DOHH2 (cell line): ENCODE data around the gene TMPRSS13.

Source experiments
- H3F3A ChIP-seq: fragments of 200-600 bp; sonication (generic), shearing (Covaris generic); 2 replicates; pipeline ENCODE4 v1.6.0; 2016; ENCODE audit warnings: antibody characterized with exemption, mild to moderate bottlenecking; ENCODE audit not compliant: control insufficient read depth, insufficient read depth
- H3K27ac ChIP-seq: fragments of 200-600 bp; sonication (generic); 2 replicates; pipeline ENCODE4 v1.5.1; 2014; ENCODE audit warnings: low read depth, mild to moderate bottlenecking, low read length, moderate library complexity
- H3K27me3 ChIP-seq: fragments of 200-600 bp; sonication (generic); 2 replicates; pipeline ENCODE4 v1.6.1; 2014; ENCODE audit warnings: mild to moderate bottlenecking, low read length, mixed read lengths; ENCODE audit not compliant: control insufficient read depth
- H3K36me3 ChIP-seq: fragments of 200-600 bp; sonication (generic); 2 replicates; pipeline ENCODE4 v1.6.1; 2014; ENCODE audit warnings: mild to moderate bottlenecking, low read length, moderate library complexity, mixed read lengths; ENCODE audit not compliant: control insufficient read depth
- H3K4me1 ChIP-seq: fragments of 200-600 bp; sonication (generic); 2 replicates; pipeline ENCODE4 v1.6.1; 2014; ENCODE audit warnings: mild to moderate bottlenecking, low read length, mixed read lengths; ENCODE audit not compliant: control insufficient read depth
- H3K4me2 ChIP-seq: fragments of 200-600 bp; sonication (generic); 2 replicates; pipeline ENCODE4 v1.6.0; 2014; ENCODE audit warnings: mild to moderate bottlenecking, low read length, moderate library complexity
- H3K4me3 ChIP-seq: fragments of 200-600 bp; sonication (generic); 2 replicates; pipeline ENCODE4 v1.5.1; 2014; ENCODE audit warnings: mild to moderate bottlenecking, low read length, mixed read lengths
- H3K79me2 ChIP-seq: fragments of 200-600 bp; sonication (generic); 2 replicates; pipeline ENCODE4 v1.6.1; 2014; ENCODE audit warnings: mild to moderate bottlenecking, low read length, mixed read lengths; ENCODE audit not compliant: control insufficient read depth
- H3K9me2 ChIP-seq: fragments of 200-600 bp; sonication (generic); replicated peaks from 2 replicates; pipeline ENCODE4 v1.6.1; 2014; ENCODE audit warnings: mild to moderate bottlenecking, low read length, mixed read lengths; ENCODE audit not compliant: control insufficient read depth
- H3K9me3 ChIP-seq: fragments of 200-600 bp; sonication (generic); 2 replicates; pipeline ENCODE4 v1.6.1; 2014; ENCODE audit warnings: antibody characterized with exemption, low read length, mixed read lengths; ENCODE audit not compliant: control insufficient read depth, insufficient read depth
- H4K20me1 ChIP-seq: fragments of 200-600 bp; sonication (generic); 2 replicates; pipeline ENCODE4 v1.6.0; 2014; ENCODE audit warnings: low read depth, mild to moderate bottlenecking, antibody characterized with exemption, low read length, moderate library complexity; ENCODE audit not compliant: control insufficient read depth, insufficient read depth
- EZH2phosphoT487 ChIP-seq: fragments of 200-600 bp; sonication (generic); IDR thresholded peaks from 2 replicates; pipeline ENCODE4 v1.6.1; 2017; ENCODE audit warnings: borderline replicate concordance, mild to moderate bottlenecking, antibody characterized with exemption, low read length, moderate library complexity, mixed read lengths
- TF ChIP-seq, protein P1 (sequence below): fragments of 200-600 bp; sonication (generic); IDR thresholded peaks from one replicate; pipeline ENCODE4 v1.5.1; 2014; ENCODE audit warnings: antibody characterized with exemption, mild to moderate bottlenecking, low read depth, low read length; ENCODE audit not compliant: poor library complexity, severe bottlenecking

Gene TMPRSS13

DNA sequence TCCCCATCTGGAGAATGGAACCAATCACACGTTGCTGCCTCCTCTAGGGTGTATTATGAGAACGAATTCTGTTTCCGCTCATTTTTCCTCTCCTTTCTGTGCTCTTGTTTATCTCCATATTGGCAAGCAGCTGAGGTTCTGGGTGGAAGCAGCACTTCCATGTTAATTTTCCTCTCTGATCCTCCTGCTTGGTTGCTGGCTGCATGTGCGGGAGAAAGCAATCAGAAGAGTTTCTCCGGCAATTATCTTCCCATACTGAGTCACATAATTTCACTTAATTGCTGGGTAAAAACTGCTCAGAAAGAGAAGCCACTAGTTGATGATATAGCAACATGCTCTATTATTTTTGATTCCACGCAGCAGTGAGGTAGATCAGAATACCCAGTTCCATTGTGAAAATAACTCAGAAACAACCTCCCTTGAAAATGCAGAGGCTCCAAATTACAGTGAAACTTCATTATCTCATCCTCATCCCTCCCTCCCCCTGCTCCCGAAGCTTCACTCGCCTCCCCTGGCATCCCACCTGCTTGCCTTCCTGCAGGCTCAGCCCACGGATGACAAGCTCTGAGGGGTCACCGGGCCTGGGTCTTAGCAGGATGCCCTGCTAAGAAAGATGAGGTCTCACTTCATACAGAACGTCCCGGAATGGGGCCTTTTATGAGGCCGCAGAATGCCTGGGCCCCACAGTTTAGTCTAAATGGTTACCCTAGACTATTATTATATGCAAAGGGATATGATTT lies 73.1 kb downstream of the TMPRSS13 start:
- no peak overlapping the region for H3K4me3 ChIP-seq
- no peaks in the 10 kb centered on the region for H3K9me3 ChIP-seq
- no peak overlapping the region for H3K4me2 ChIP-seq
- H4K20me1 ChIP-seq = no peaks in the 10 kb centered on the region
- no peaks in the 10 kb centered on the region for H3K4me1 ChIP-seq
- H3K36me3 ChIP-seq = no peaks in the 10 kb centered on the region
- H3F3A ChIP-seq = no peaks in the 10 kb centered on the region
- H3K27ac ChIP-seq = no peak overlapping the region
- H3K79me2 ChIP-seq = no peaks in the 10 kb centered on the region
- no peaks in the 10 kb centered on the region for H3K9me2 ChIP-seq
- TF ChIP-seq, protein P1, sequence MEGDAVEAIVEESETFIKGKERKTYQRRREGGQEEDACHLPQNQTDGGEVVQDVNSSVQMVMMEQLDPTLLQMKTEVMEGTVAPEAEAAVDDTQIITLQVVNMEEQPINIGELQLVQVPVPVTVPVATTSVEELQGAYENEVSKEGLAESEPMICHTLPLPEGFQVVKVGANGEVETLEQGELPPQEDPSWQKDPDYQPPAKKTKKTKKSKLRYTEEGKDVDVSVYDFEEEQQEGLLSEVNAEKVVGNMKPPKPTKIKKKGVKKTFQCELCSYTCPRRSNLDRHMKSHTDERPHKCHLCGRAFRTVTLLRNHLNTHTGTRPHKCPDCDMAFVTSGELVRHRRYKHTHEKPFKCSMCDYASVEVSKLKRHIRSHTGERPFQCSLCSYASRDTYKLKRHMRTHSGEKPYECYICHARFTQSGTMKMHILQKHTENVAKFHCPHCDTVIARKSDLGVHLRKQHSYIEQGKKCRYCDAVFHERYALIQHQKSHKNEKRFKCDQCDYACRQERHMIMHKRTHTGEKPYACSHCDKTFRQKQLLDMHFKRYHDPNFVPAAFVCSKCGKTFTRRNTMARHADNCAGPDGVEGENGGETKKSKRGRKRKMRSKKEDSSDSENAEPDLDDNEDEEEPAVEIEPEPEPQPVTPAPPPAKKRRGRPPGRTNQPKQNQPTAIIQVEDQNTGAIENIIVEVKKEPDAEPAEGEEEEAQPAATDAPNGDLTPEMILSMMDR = no peak
- no peak for TF ChIP-seq EZH2phosphoT487
- peaks cover 30% of the 10 kb centered on the region for H3K27me3 ChIP-seq

DNA sequence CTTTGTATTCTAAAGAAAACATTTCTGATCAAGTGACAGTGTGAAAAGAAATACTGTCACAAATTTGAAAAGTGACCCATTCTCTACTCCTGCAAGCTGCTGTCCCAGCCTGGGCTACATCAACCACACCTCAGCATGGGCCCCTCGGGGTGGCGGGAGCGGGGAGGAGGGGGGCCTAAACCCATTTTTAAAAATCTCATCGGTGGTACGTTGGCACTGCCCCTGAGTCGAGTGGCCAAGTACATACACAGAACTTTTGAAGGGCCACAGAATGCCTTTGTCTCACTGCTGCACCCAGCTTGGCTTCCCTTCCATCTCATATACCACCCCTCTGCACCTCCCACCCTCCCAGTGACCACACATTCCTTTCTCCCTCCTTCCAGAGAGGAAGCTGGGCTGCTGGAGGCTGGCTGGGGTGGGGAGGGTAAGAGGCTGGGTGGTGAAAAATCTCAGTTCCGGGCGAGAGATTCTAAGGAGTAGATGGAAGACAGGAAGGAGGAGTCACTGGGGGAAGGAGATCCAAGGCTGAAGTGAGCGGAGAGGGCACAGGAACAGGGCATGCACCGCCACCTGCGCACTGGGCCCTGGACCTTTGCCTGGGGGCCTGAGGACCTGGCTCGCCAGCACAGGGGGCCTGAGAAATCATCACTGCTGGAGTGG lies 73.9 kb downstream of the TMPRSS13 start:
- Histone ChIP-seq H3K27ac (no peak overlapping the region), H3K4me1 (no peaks in the 10 kb centered on the region), H3K36me3 (no peaks in the 10 kb centered on the region), H3K9me2 (no peaks in the 10 kb centered on the region), H3K9me3 (no peaks in the 10 kb centered on the region), H4K20me1 (no peaks in the 10 kb centered on the region), H3K4me3 (no peak overlapping the region), H3K79me2 (no peaks in the 10 kb centered on the region), H3F3A (no peaks in the 10 kb centered on the region), H3K27me3 (peaks cover 31% of the 10 kb centered on the region), H3K4me2 (no peak overlapping the region)
- TF ChIP-seq, protein P1 = no peak
- TF ChIP-seq EZH2phosphoT487 = no peak

DNA sequence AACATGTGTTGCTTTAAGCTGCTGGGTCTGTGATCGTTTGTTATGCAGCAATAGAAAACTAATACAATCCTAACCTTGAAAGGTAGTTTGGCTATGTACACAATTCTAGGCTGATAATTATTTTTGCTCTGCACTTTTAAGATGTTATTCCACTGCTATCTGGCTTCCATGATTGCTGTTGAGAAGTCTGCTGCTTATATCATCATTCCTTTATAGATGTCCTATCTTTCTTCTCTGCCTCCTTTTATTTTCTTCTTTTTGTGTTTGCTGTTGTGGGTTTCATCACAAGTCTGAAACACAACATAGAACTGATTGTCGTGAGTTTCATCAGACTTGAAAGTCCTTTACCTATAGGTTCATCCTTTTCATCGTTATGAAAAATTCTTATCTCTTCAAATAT lies 76.9 kb downstream of the TMPRSS13 start:
- Histone ChIP-seq H3K27me3 (peaks cover 34% of the 10 kb centered on the region), H3K9me3 (no peaks in the 10 kb centered on the region), H3K4me2 (no peak overlapping the region), H4K20me1 (no peaks in the 10 kb centered on the region), H3K4me3 (no peak overlapping the region), H3K4me1 (no peaks in the 10 kb centered on the region), H3F3A (no peaks in the 10 kb centered on the region), H3K36me3 (no peaks in the 10 kb centered on the region), H3K27ac (no peak overlapping the region), H3K79me2 (no peaks in the 10 kb centered on the region), H3K9me2 (no peaks in the 10 kb centered on the region)
- TF ChIP-seq, protein P1 = no peak
- no peak for TF ChIP-seq EZH2phosphoT487
